H1 (cell line): Measurements from ENCODE around the gene TMEM132A. TPM values are rescaled to one million over a fixed set of nuclear protein-coding genes. Genes with fewer than 3 reads are reported as not detected.

Experiments
- CTCF ChIA-PET: fragments of 300-600 bp; sonication (Branson Sonifier 250); formaldehyde crosslinking; loops from one replicate; lab custom pipeline; 2021; ENCODE audit not compliant: partially characterized antibody; lab: Charles Lee
- POLR2A ChIA-PET: fragments of 300-600 bp; sonication (Branson Sonifier 250); formaldehyde crosslinking; loops from one replicate; lab custom pipeline; 2021; ENCODE audit warnings: inconsistent platforms; ENCODE audit not compliant: partially characterized antibody; lab: Charles Lee
- DNase-seq, 2 experiments: peaks; one replicate each; pipeline versions ENCODE4 v3.0.0 to v3.0.0-alpha.2; 2010 to 2022; ENCODE audit warnings: low spot score in 2 of 2, low read depth in 1 of 2, mixed read lengths in 1 of 2
- FAIRE-seq: peaks from 2 replicates; lab custom pipeline; 2011; peaks lifted over from hg19 to GRCh38; lab: Jason Lieb, UNC
- H2AFZ ChIP-seq: 2 replicates; pipeline ENCODE4 v1.8.1; 2012; ENCODE audit warnings: low read length, inconsistent platforms
- H2AK5ac ChIP-seq: 2 replicates; pipeline ENCODE4 v1.6.1; 2013; ENCODE audit warnings: low read depth, low read length
- H2BK120ac ChIP-seq: replicated peaks from 2 replicates; pipeline ENCODE3; 2013; ENCODE audit warnings: low read depth, low read length, inconsistent platforms
- H2BK12ac ChIP-seq: 2 replicates; pipeline ENCODE4 v1.6.1; 2013; ENCODE audit warnings: low read depth, low read length
- H2BK15ac ChIP-seq: 2 replicates; pipeline ENCODE4 v1.6.1; 2013; ENCODE audit warnings: low read length
- H2BK20ac ChIP-seq: 2 replicates; pipeline ENCODE4 v1.6.1; 2013; ENCODE audit warnings: low read length
- H2BK5ac ChIP-seq: 2 replicates; pipeline ENCODE4 v1.6.1; 2013; ENCODE audit warnings: low read depth, low read length
- H3K14ac ChIP-seq: 2 replicates; pipeline ENCODE4 v1.6.1; 2013; ENCODE audit warnings: inconsistent platforms; ENCODE audit not compliant: insufficient read length
- H3K18ac ChIP-seq: 2 replicates; pipeline ENCODE4 v1.6.1; 2013; ENCODE audit warnings: low read length; ENCODE audit errors: extremely low read depth
- H3K23ac ChIP-seq: 2 replicates; pipeline ENCODE4 v1.6.1; 2013; ENCODE audit warnings: inconsistent platforms; ENCODE audit not compliant: insufficient read length
- H3K23me2 ChIP-seq: 2 replicates; pipeline ENCODE4 v1.6.1; 2013; ENCODE audit warnings: low read depth, low read length
- H3K27ac ChIP-seq: 2 replicates; pipeline ENCODE4 v1.6.1; 2011; ENCODE audit warnings: low read depth, low read length, inconsistent platforms
- H3K27me3 ChIP-seq, 4 experiments: replicated peaks in 1 of 4; 1 replicate in 1 of 4; 2 replicates in 3 of 4; pipeline versions ENCODE4 v1.6.1 to v1.8.1; 2011 to 2013; ENCODE audit warnings: low read length in 3 of 4, mild to moderate bottlenecking in 3 of 4, inconsistent platforms in 2 of 4, mixed read lengths in 2 of 4, moderate library complexity in 1 of 4; ENCODE audit not compliant: control insufficient read depth in 3 of 4, insufficient read depth in 3 of 4; ENCODE audit errors: extremely low read depth in 1 of 4
- H3K36me3 ChIP-seq, 4 experiments: 2 replicates each; pipeline versions ENCODE4 v1.6.1 to v1.8.1; 2011 to 2013; ENCODE audit warnings: mild to moderate bottlenecking in 4 of 4, low read length in 3 of 4, moderate library complexity in 2 of 4, control low read depth in 1 of 4, inconsistent platforms in 1 of 4; ENCODE audit not compliant: insufficient read depth in 4 of 4, control insufficient read depth in 2 of 4
- H3K4ac ChIP-seq: replicated peaks from 2 replicates; pipeline ENCODE3; 2013; ENCODE audit warnings: low read length, low read depth, mixed read lengths, inconsistent platforms; ENCODE audit not compliant: insufficient read length
- H3K4me1 ChIP-seq, 4 experiments: replicated peaks in 1 of 4; 1 replicate in 1 of 4; 2 replicates in 3 of 4; pipeline versions ENCODE4 v1.6.1 to v1.8.1; 2011 to 2013; ENCODE audit warnings: low read length in 3 of 4, inconsistent platforms in 2 of 4, mixed read lengths in 1 of 4; ENCODE audit not compliant: insufficient read depth in 4 of 4, control insufficient read depth in 3 of 4
- H3K4me2 ChIP-seq, 2 experiments: 2 replicates each; pipeline versions ENCODE4 v1.6.1 to v1.8.1; 2011 to 2013; ENCODE audit warnings: low read depth in 2 of 2, low read length in 2 of 2, control low read depth in 1 of 2, inconsistent platforms in 1 of 2, mild to moderate bottlenecking in 1 of 2; ENCODE audit not compliant: insufficient read depth in 1 of 2
- H3K4me3 ChIP-seq, 4 experiments: fragments of 200-600, 300-600 bp in 1 of 4; sonication (generic), shearing (Covaris generic), sonication (Bioruptor Twin) in 1 of 4; 2 replicates each; pipeline versions ENCODE4 v1.5.1 to v1.8.1; 2011 to 2016; ENCODE audit warnings: low read length in 4 of 4, low read depth in 3 of 4, control low read depth in 2 of 4, inconsistent platforms in 2 of 4, mild to moderate bottlenecking in 2 of 4, mixed read lengths in 1 of 4, moderate library complexity in 1 of 4; ENCODE audit not compliant: insufficient read depth in 2 of 4; ENCODE audit errors: extremely low read depth in 1 of 4
- H3K56ac ChIP-seq: replicated peaks from 2 replicates; pipeline ENCODE3; 2013; ENCODE audit warnings: low read depth, mild to moderate bottlenecking, mixed read lengths, low read length, inconsistent platforms; ENCODE audit not compliant: insufficient read length
- H3K79me1 ChIP-seq: 2 replicates; pipeline ENCODE4 v1.6.1; 2013; ENCODE audit warnings: low read depth, low read length, control low read depth
- H3K79me2 ChIP-seq, 2 experiments: 2 replicates each; pipeline versions ENCODE4 v1.6.1 to v1.8.1; 2012 to 2013; ENCODE audit warnings: low read length in 2 of 2, mild to moderate bottlenecking in 2 of 2, inconsistent platforms in 1 of 2; ENCODE audit not compliant: insufficient read depth in 2 of 2, control insufficient read depth in 1 of 2
- H3K9ac ChIP-seq, 4 experiments: replicated peaks in 1 of 4; 1 replicate in 1 of 4; 2 replicates in 3 of 4; pipeline versions ENCODE4 v1.6.1 to v1.8.1; 2011 to 2013; ENCODE audit warnings: low read depth in 3 of 4, low read length in 3 of 4, control low read depth in 2 of 4, mild to moderate bottlenecking in 2 of 4, moderate library complexity in 2 of 4, inconsistent platforms in 1 of 4; ENCODE audit errors: extremely low read depth in 1 of 4
- H3K9me3 ChIP-seq, 2 experiments: 2 replicates each; pipeline versions ENCODE4 v1.6.1 to v1.8.1; 2012 to 2013; ENCODE audit warnings: mild to moderate bottlenecking in 2 of 2, moderate library complexity in 2 of 2, control low read depth in 1 of 2, inconsistent platforms in 1 of 2, low read depth in 1 of 2, low read length in 1 of 2, mixed read lengths in 1 of 2; ENCODE audit not compliant: insufficient read depth in 2 of 2
- H4K20me1 ChIP-seq, 2 experiments: replicated peaks in 1 of 2; 2 replicates each; pipeline versions ENCODE3 to v1.8.1; 2011 to 2013; ENCODE audit warnings: inconsistent platforms in 2 of 2, low read length in 2 of 2, mild to moderate bottlenecking in 1 of 2; ENCODE audit not compliant: insufficient read depth in 2 of 2, control insufficient read depth in 1 of 2
- H4K5ac ChIP-seq: 2 replicates; pipeline ENCODE4 v1.6.1; 2013; ENCODE audit warnings: low read length, low read depth, mixed read lengths, inconsistent platforms; ENCODE audit not compliant: insufficient read length
- H4K8ac ChIP-seq: 2 replicates; pipeline ENCODE4 v1.8.0; 2013; ENCODE audit warnings: mild to moderate bottlenecking, moderate library complexity, low read length, inconsistent platforms; ENCODE audit not compliant: insufficient read depth; ENCODE audit errors: extremely low read depth
- H4K91ac ChIP-seq: replicated peaks from 2 replicates; pipeline ENCODE3; 2013; ENCODE audit warnings: low read length, mixed read lengths, inconsistent platforms; ENCODE audit not compliant: insufficient read length
- CEBPB ChIP-seq: IDR thresholded peaks from 2 replicates; pipeline ENCODE4 v1.6.1; 2012; ENCODE audit warnings: low read depth, low read length
- GTF2F1 ChIP-seq: IDR thresholded peaks from 2 replicates; pipeline ENCODE4 v1.6.1; 2012; ENCODE audit warnings: low read depth, low read length, improper control_type of control experiment, borderline replicate concordance
- PHF8 ChIP-seq: fragments of 200-600 bp; sonication (generic); conservative IDR thresholded peaks from 2 replicates; pipeline ENCODE4 v1.7.1; 2012; ENCODE audit warnings: low read depth, mild to moderate bottlenecking, inconsistent platforms, low read length, moderate library complexity
- RFX5 ChIP-seq: IDR thresholded peaks from 2 replicates; pipeline ENCODE4 v1.6.1; 2011; ENCODE audit warnings: low read depth, low read length, improper control_type of control experiment, borderline replicate concordance
- SIRT6 ChIP-seq: IDR thresholded peaks from one replicate; pipeline ENCODE4 v1.7.1; 2012; ENCODE audit warnings: low read length, inconsistent platforms
- SP4 ChIP-seq: IDR thresholded peaks from 2 replicates; pipeline ENCODE4 v1.6.1; 2012; ENCODE audit warnings: low read length, inconsistent platforms
- SUZ12 ChIP-seq: fragments of 200-600 bp; sonication (generic); IDR thresholded peaks from 2 replicates; pipeline ENCODE4 v1.6.1; 2012; ENCODE audit warnings: mild to moderate bottlenecking, inconsistent platforms, low read length, moderate library complexity, mixed read lengths
- TCF12 ChIP-seq: IDR thresholded peaks from 2 replicates; pipeline ENCODE4 v1.6.1; 2011; ENCODE audit warnings: low read depth, mild to moderate bottlenecking, low read length
- USF2 ChIP-seq: IDR thresholded peaks from 2 replicates; pipeline ENCODE4 v1.6.1; 2011; ENCODE audit warnings: low read length, improper control_type of control experiment
- WGBS, 2 experiments: shearing (Covaris generic) in 1 of 2; methylation state at CpG; one replicate each; pipeline versions ENCODE4 v1.1.6 to v1.1.7; 2013 to 2015; ENCODE audit warnings: low lambda C conversion rate in 2 of 2, mixed read lengths in 2 of 2, inconsistent platforms in 1 of 2, low coverage in 1 of 2, missing lambda C conversion rate in 1 of 2; ENCODE audit not compliant: insufficient replicate concordance in 2 of 2, insufficient coverage in 1 of 2, insufficient read length in 1 of 2; ENCODE audit errors: extremely low coverage in 1 of 2, missing lambda C conversion rate in 1 of 2; 5-methylcytosine and 5-hydroxymethylcytosine counted together
- polyA plus RNA-seq, 7 experiments: library from polyadenylated mRNA; depleted of rRNA in 3 of 7; stranded (reverse) in 5 of 7; unstranded in 2 of 7; fragments of >200 nt in 5 of 7; fragments of 200-250 nt in 2 of 7; gene quantifications; 1 replicate in 5 of 7; 2 replicates in 1 of 7; 4 replicates in 1 of 7; pipeline versions ENCODE4 v1.2.1 to v1.2.3, GENCODE V29; 2011 to 2013; ENCODE audit warnings: missing spikeins in 2 of 7, mixed read lengths in 2 of 7
- total RNA-seq: library from RNA; stranded (reverse); fragmentation: NEBNext Ultra II Directional; extraction: Animal tissue kit (Norgen Biotek cat#: 25700); gene quantifications from 2 replicates; pipeline ENCODE4 v1.2.1, GENCODE V29; 2021
- TF ChIP-seq, protein P1 (sequence below): IDR thresholded peaks from 2 replicates; pipeline ENCODE4 v1.6.1; 2012; ENCODE audit warnings: low read length, inconsistent platforms

TMEM132A gene
- total and polyA plus RNA-seq, 2 of the 8 experiments (the other 6 are each of a cell fraction or from before 2014, with no cell fraction given) = 46.6 to 97.9 TPM

DNA sequence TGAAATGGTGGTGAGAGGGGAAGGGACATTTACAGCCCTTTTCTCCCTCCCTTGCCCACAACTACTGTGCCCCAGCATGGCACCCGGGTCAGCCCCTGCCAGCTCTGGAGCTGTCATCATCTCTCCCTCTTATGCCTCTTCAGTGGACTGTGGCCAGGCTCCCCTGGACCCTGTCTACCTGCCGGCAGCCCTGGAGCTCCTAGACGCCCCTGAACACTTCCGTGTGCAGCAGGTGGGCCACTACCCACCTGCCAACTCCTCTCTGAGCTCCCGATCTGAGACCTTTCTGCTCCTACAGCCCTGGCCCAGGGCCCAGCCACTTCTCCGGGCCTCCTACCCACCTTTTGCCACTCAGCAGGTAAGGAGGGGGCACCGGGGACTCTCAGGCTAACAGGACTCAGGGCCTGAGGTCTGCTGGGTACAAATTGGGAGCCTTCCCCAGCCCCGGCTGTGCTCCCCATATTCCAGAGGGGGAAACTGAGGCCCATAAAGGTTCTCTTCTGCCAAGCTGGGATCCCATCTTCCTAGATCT lies 2.9 kb downstream of the TMEM132A start:
- Histone ChIP-seq H2AFZ (no peak overlapping the region), H4K20me1 (peaks cover 9 to 10% of the 10 kb centered on the region in 2 experiments), H3K9ac (no peak overlapping the region), H3K56ac (no peak overlapping the region), H3K79me1 (peaks cover 11% of the 10 kb centered on the region), H4K5ac (no peak overlapping the region), H2AK5ac (no peak overlapping the region), H4K8ac (peak overlapping the region; percentile 38; the same call in 1 of the 2 replicates), H3K36me3 (peaks cover 10 to 43% (median 23%) of the 10 kb centered on the region in 4 experiments; a peak in 7 of 8 replicates), H2BK15ac (no peak overlapping the region), H4K91ac (no peak overlapping the region), H3K4me3 (no peak overlapping the region), H3K9me3 (no peaks in the 10 kb centered on the region), H3K14ac (no peak overlapping the region), H2BK120ac (no peak overlapping the region), H3K4me1 (peaks cover 5 to 14% (median 5%) of the 10 kb centered on the region in 4 experiments; a peak in 6 of 7 replicates), H2BK5ac (no peak overlapping the region), H3K4ac (no peak overlapping the region), H2BK12ac (no peak overlapping the region), H3K27ac (no peak overlapping the region), H3K4me2 (no peak overlapping the region), H3K23me2 (peaks cover 11% of the 10 kb centered on the region; the same call in 1 of the 2 replicates), H3K18ac (no peak overlapping the region), H2BK20ac (no peak overlapping the region), H3K27me3 (peaks cover 0 to 3% (median 0%) of the 10 kb centered on the region in 4 experiments; a peak in 1 of 7 replicates), H3K23ac (no peak overlapping the region), H3K79me2 (no peaks in the 10 kb centered on the region)
- DNase-seq (no peak), FAIRE-seq (no peak)
- no peak for TF ChIP-seq TCF12
- TF ChIP-seq SUZ12 = no peak
- no peak for TF ChIP-seq USF2
- TF ChIP-seq SP4 = no peak
- TF ChIP-seq RFX5 = no peak
- TF ChIP-seq SIRT6 = no peak
- no peak for TF ChIP-seq GTF2F1
- no peak for TF ChIP-seq CEBPB
- TF ChIP-seq, protein P1, sequence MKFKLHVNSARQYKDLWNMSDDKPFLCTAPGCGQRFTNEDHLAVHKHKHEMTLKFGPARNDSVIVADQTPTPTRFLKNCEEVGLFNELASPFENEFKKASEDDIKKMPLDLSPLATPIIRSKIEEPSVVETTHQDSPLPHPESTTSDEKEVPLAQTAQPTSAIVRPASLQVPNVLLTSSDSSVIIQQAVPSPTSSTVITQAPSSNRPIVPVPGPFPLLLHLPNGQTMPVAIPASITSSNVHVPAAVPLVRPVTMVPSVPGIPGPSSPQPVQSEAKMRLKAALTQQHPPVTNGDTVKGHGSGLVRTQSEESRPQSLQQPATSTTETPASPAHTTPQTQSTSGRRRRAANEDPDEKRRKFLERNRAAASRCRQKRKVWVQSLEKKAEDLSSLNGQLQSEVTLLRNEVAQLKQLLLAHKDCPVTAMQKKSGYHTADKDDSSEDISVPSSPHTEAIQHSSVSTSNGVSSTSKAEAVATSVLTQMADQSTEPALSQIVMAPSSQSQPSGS = no peak
- TF ChIP-seq PHF8 = no peak
- CTCF ChIA-PET = interaction anchor here (0.6 to 1.9 kb wide), 4 partner anchors 8 to 96 kb away, joined by 3 to 9 read pairs (median 4); no protein-coding TSS in a partner anchor
- WGBS, 2 experiments = 87% methylated on average over 8 of the region's 8 CpGs; no CpG with 5 or more reads in 1 of the 2 experiments
- POLR2A ChIA-PET = interaction anchor here (1.2 to 5.7 kb wide), 3 partner anchors 9 to 24 kb away, joined by 4 to 26 read pairs (median 6); partner anchors contain the start of gene TMEM109
